Activated T-helper 1 cell treated with anti-CD3 and anti-CD28 coated beads, Interleukin-12 subunit alpha, Interleukin-12 subunit beta, Interleukin-2, Interleukin-4 antibody, amounts not matched to agents 30 ng/mL and 10 ng/mL and 1 ng/mL, durations not matched to agents 14 hours and 24 hours and 36 hours (primary cell): Measurements from ENCODE around the gene DUOXA1. TPM values are rescaled to one million over a fixed set of nuclear protein-coding genes. Genes with fewer than 3 reads are reported as not detected.
"Not testable (repeated sequence)": the region's sequence is repeated elsewhere in the genome, so short reads cannot be mapped to it uniquely, and the experiment has no call there.

Source experiments
- DNase-seq: peaks from one replicate; pipeline ENCODE4 v3.0.0; 2021; ENCODE audit warnings: low spot score
- H3K27ac Mint-ChIP-seq: one replicate; pipeline ENCODE4 v1.8.0; 2021; ENCODE audit warnings: mild to moderate bottlenecking, mixed read lengths
- H3K27me3 Mint-ChIP-seq: one replicate; pipeline ENCODE4 v1.8.0; 2022; ENCODE audit warnings: mild to moderate bottlenecking, moderate library complexity, mixed read lengths; ENCODE audit not compliant: insufficient read depth
- H3K36me3 Mint-ChIP-seq: one replicate; pipeline ENCODE4 v1.8.0; 2021; ENCODE audit warnings: low read depth, mixed read lengths
- H3K4me1 Mint-ChIP-seq: one replicate; pipeline ENCODE4 v1.8.0; 2021; ENCODE audit warnings: low read depth, mixed read lengths
- H3K4me3 Mint-ChIP-seq: one replicate; pipeline ENCODE4 v1.8.0; 2021; ENCODE audit warnings: mild to moderate bottlenecking, moderate library complexity, mixed read lengths
- H3K9me3 Mint-ChIP-seq: one replicate; pipeline ENCODE4 v1.8.0; 2021; ENCODE audit warnings: mixed read lengths
- intact Hi-C: fragments of 100-400 bp; cut with micrococcal nuclease; formaldehyde crosslinking; loops from one replicate; pipeline ENCODE4 v1.15.1; 2024
- total RNA-seq: library from RNA; stranded (reverse); gene quantifications from 2 replicates; pipeline ENCODE4 v1.2.3, GENCODE V29; 2022

Gene DUOXA1
- total RNA-seq, 1 donor from 2014 or later = not detected

DNA sequence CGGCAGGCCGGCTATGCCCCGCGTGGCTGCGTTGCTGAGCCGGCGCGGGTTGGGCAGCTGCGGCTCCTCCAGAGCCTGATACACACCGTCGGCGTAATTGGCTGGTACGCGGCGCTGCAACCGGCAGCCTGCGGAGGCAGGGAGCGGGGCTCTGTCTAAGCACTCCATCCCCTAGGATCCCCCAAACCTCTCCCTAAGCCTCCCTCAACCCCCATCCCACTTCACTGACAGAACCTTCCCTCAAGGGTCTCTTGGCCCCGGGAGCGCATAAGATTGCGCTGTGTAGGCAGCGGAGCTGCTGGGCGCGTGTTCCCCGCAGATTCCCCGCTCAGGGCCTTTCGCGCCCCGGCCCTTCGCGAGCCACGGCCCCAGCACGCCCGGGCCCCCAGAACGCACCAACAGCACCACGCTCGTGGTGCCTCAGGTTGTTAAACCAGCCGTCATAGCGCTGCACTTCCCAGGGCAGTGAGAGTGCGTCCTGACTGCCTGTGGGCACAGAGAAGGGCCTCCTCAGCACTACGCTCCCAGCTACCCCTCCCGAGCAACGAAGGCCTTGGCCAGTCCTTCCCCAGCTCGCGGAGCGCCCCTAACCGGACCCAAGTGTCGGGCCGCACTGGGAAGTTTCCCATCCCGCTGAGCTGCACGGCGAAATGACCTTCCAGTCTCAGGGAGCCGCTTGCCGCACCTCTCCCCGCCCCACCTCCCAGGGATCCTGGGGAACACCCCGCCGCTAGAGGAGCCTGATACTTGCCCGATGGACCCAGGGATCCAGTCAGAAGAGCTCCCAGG is 16.9 kb downstream of the DUOXA1 start:
- Mint-ChIP-seq H3K27me3 (peaks cover 78% of the 10 kb centered on the region), H3K9me3 (no peaks in the 10 kb centered on the region), H3K4me3 (no peak overlapping the region), H3K4me1 (peaks cover 25% of the 10 kb centered on the region), H3K27ac (no peak overlapping the region), H3K36me3 (peaks cover 3% of the 10 kb centered on the region)
- DNase-seq = no peak
- intact Hi-C loops = no loop called here

DNA sequence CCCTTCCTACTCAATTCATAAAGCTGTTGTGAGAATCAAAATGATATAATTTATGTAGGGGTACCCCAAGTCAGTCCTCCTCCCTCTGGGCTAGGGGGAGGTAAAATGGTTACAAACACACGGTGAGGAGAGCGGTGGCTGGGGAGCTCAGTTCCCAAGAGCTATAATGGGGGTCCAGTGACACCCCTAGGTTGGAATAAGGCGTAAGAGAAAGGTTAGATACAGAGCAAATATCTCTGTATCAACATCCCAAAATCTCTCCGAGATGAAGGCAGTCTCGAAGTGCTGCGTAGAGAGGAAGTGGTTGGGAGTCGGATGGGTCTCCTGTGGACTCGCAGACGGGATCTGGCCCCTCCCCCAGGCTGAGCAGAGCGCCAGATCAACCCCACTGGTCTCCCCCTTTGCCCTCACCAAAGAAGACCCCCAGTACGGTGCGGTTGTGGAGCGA is 17.5 kb downstream of the DUOXA1 start:
- no peak overlapping the region for H3K4me3 Mint-ChIP-seq
- no peaks in the 10 kb centered on the region for H3K9me3 Mint-ChIP-seq
- H3K36me3 Mint-ChIP-seq = peaks cover 3% of the 10 kb centered on the region
- intact Hi-C loops = no loop called here
- H3K4me1 Mint-ChIP-seq = peaks cover 19% of the 10 kb centered on the region
- no peak for DNase-seq
- H3K27ac Mint-ChIP-seq = no peak overlapping the region
- H3K27me3 Mint-ChIP-seq = peaks cover 72% of the 10 kb centered on the region

DNA sequence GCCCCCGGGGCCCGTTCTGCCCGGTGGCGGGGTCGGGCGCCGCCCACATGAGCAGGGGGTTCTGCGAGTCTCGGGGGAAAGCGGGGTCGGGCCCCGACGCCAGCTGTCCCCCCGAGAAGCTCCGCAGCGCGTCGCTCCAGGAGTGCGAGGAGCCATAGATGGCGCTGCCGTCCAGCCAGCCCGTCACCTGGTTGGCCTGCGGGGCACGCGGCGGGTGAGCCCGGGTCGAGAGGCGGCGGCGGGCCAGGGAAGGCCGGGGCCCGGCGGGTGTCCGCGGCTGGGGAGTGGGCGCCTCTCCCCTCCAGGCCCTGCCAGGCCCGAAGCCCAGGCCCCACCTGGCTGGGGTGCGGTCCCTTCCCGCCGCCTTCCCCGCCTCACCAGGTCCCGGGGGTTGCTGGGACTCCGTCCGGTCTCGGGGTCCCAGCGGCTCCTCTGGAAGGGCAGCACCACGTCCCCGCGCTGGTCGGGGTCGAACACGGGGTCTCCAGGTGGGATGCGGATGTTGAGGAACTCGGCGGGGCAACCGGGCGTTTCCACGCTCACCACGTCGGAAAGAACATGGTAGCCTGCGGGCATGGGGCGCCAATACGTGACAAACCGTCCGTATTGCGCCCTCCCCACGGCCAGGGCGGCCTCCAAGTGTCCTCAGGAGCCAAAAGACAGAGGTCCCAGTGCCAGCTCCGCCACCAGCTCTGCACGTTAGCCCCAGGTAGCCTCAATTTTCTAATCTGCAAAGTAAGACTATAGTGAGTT is 18.1 kb downstream of the DUOXA1 start:
- H3K27ac Mint-ChIP-seq = no peak overlapping the region
- DNase-seq = no peak
- intact Hi-C loops = no loop called here
- peaks cover 3% of the 10 kb centered on the region for H3K36me3 Mint-ChIP-seq
- no peak overlapping the region for H3K4me3 Mint-ChIP-seq
- H3K4me1 Mint-ChIP-seq = peaks cover 19% of the 10 kb centered on the region
- H3K9me3 Mint-ChIP-seq = no peaks in the 10 kb centered on the region
- peaks cover 69% of the 10 kb centered on the region for H3K27me3 Mint-ChIP-seq

DNA sequence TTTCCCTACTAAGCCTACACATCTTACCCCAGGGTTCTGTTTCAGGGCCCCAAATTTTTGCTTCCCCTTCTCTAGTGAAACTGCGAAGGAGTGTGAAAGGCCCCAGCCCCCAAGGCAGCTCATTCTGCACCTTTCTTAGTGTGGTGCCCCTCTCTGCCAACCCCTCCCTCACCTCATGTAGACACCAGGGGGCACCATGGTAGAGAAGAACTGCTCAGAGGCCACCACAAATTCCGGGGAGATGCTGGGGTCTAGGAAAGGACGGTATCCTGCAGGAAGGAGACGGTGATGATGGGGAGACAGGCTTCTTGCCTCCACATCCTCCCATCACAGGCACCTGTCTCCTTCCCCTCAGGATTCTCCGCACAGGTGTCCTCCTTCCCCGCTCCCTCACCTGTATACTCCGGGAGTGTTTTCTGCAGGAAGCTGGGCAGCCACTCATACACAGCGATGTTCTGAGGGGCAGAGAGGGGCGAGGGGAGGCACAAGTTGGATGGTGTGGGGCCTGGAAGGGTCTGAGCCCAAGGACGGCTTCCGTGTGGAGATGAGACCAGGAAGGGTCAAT is 19.3 kb downstream of the DUOXA1 start:
- Mint-ChIP-seq H3K27ac (no peak overlapping the region), H3K4me1 (peaks cover 13% of the 10 kb centered on the region), H3K4me3 (no peak overlapping the region), H3K9me3 (no peaks in the 10 kb centered on the region), H3K36me3 (peaks cover 3% of the 10 kb centered on the region), H3K27me3 (peaks cover 57% of the 10 kb centered on the region)
- intact Hi-C loops = no loop called here
- DNase-seq = no peak

DNA sequence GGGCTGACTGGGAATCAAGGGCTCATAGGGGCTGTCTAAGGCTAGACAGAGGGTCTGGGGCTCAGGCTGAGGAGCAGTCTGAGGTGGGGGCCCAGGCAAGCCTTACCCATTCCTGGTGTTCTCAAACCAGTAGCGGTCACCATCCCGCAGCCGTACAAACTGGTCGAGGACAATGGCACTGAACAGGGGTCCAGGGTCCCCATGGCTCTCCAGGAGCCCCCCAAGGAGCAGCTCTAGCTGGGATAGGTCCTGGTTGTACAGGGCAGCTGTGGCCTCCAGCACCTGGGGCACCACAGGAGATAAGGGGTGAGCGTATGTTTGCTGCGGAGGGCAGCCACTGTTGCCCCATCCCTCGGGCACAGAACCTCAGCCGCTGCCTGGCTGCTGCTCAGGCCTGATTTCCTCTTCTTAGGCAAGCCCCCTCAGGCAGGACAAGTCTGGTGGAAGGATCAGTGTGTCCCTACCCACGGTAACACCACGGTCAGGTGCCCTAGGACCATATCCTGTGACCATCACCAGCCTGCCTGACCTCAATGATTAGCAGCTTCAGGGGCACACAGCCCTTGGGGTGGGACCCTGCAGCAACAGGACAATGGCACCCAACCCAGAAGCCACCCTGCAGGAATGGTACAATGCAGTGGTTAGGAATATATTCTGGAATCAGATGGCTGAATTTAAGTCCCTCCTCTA is 21.6 kb downstream of the DUOXA1 start:
- Mint-ChIP-seq H3K9me3 (no peaks in the 10 kb centered on the region), H3K4me1 (peaks cover 7% of the 10 kb centered on the region), H3K27ac (no peak overlapping the region), H3K36me3 (no peaks in the 10 kb centered on the region), H3K4me3 (no peak overlapping the region), H3K27me3 (peaks cover 34% of the 10 kb centered on the region)
- no peak for DNase-seq
- intact Hi-C loops = no loop called here

DNA sequence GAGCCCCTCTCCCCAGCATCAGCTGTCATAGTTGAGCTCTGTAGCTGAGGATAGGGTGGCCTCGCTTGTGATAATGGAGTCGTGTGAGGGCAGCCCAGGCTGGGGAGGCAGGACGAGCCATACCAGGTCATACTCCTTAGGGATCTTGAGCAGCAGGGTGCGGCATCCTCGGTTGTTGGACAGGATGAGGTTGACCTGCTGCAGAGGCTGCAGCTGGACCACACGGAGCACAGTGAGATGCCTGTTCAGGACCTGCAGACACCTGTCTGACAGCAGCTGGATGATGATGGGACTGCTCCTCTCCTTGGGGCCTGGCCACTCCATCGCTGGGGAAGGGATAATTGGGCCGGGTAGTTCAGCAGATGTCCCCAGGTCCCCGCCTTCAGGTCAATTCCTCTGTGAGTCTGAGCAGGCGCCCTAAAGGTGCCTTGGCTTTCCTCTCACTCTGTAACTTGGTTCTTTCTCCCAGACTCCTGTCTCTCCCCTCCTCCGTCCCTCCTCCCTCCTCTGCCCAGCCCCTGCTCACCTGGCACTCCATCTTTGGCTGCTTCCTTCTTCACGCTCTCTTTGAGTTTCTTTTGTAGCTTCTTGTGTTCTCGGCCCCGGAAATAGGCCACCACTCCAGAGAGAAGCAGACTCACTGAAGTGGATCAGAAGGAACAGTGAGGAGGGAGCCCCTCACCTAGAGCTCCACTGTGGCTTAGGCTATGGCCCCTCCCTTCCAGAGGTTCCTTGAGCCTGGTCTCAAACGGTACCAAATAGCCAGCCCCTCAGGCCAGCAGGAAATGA is 23.5 kb downstream of the DUOXA1 start:
- intact Hi-C loops = no loop called here

DNA sequence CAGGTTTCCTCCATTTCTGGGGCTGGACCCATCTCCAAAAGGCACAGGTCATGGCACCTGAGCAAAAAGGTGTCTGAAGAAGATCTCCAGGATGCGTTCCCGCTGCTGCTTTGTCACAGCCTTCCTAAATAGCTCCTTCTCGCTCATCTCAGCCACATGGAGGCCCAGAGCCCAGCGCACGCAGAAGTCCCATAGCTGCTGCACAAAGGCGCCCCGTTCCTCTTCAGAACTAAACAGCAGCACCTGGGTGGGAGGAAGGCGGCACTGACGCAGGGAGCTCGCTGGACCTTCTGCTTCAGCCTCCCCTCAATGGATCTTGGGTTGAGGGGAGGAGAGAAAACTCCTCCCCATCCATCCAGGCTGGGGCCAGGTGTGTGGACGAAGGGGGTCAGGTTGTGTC is 24.1 kb downstream of the DUOXA1 start:
- intact Hi-C loops = no loop called here
- Mint-ChIP-seq H3K27ac (no peak overlapping the region), H3K27me3 (peaks cover 24% of the 10 kb centered on the region), H3K9me3 (no peaks in the 10 kb centered on the region), H3K36me3 (no peaks in the 10 kb centered on the region), H3K4me1 (no peaks in the 10 kb centered on the region), H3K4me3 (no peak overlapping the region)
- DNase-seq = no peak

More for the DNA sequence above, 23.5 kb downstream of the DUOXA1 start:
- peaks cover 24% of the 10 kb centered on the region for H3K27me3 Mint-ChIP-seq
- no peak for DNase-seq
- H3K36me3 Mint-ChIP-seq = no peaks in the 10 kb centered on the region
- no peaks in the 10 kb centered on the region for H3K9me3 Mint-ChIP-seq
- H3K27ac Mint-ChIP-seq = no peak overlapping the region
- H3K4me3 Mint-ChIP-seq = no peak overlapping the region
- no peaks in the 10 kb centered on the region for H3K4me1 Mint-ChIP-seq

DNA sequence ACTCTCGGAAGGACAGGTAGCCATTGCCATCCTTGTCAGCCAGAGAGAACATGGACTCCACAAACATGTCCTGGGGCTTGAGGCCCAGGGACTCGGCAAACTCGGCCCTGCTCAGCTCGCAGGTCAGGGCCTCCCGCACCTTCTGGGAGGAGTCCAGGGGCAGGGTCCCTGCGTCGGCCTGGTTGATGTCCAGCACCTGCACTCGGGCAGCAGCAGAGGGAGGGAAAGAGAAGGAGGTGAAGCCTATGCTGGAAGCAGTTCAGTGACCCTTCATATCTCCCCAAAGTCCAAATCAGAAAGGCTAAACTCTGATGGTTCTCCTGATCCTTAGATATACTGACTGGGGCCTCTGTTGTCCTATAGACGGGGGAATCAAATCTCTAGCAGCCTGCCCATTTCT is 25.5 kb downstream of the DUOXA1 start:
- DNase-seq, H3K9me3 Mint-ChIP-seq, intact Hi-C loops, H3K4me3 Mint-ChIP-seq, H3K27ac Mint-ChIP-seq, H3K4me1 Mint-ChIP-seq, H3K36me3 Mint-ChIP-seq, H3K27me3 Mint-ChIP-seq: not testable (repeated sequence)

DNA sequence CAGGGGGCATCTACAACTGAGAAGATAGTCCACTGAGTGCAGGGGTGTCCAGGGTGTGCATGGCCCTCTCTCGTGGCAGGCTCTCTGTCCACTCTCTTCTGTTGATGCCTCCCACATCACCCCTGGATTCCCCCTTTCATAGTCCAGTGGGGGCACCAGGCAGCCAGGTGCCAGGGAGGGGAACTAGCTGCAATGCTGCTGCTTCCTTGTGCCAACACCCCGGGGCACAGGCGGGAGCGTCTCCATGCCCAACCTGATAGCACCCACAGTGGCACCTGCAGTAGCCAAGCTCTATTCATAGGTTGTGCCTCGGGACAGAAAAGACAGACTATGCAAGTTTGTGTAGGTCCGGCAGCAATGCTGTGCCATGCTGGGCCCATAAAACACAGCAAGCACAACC is 27.5 kb downstream of the DUOXA1 start:
- no peaks in the 10 kb centered on the region for H3K36me3 Mint-ChIP-seq
- H3K27ac Mint-ChIP-seq = no peak overlapping the region
- H3K4me3 Mint-ChIP-seq = no peak overlapping the region
- intact Hi-C loops = no loop called here
- H3K9me3 Mint-ChIP-seq = no peaks in the 10 kb centered on the region
- H3K4me1 Mint-ChIP-seq = no peaks in the 10 kb centered on the region
- no peak for DNase-seq
- H3K27me3 Mint-ChIP-seq = peaks cover 6% of the 10 kb centered on the region

DNA sequence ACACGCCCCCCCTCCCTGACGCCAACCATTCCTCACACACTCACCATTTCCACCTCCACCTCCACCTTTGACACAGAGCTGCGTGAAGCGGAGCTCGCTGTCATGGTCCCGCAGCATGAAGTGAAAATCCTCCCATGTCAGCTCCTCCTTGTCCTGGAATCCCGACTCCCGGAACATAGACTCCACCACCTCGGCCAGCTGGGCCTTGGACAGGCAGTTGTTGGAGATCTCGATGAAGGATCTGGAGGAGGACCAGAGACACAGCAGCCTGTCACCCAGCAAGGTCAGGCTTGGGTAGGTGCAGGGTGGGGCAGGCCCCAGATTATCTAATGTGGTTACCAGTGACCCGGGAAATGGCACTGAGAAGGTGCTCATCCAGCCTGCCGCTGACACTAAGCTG is 27.9 kb downstream of the DUOXA1 start:
- no peaks in the 10 kb centered on the region for H3K4me1 Mint-ChIP-seq
- H3K9me3 Mint-ChIP-seq = no peaks in the 10 kb centered on the region
- H3K27ac Mint-ChIP-seq = no peak overlapping the region
- DNase-seq = no peak
- no peak overlapping the region for H3K4me3 Mint-ChIP-seq
- intact Hi-C loops = no loop called here
- no peaks in the 10 kb centered on the region for H3K36me3 Mint-ChIP-seq
- H3K27me3 Mint-ChIP-seq = peaks cover 6% of the 10 kb centered on the region

DNA sequence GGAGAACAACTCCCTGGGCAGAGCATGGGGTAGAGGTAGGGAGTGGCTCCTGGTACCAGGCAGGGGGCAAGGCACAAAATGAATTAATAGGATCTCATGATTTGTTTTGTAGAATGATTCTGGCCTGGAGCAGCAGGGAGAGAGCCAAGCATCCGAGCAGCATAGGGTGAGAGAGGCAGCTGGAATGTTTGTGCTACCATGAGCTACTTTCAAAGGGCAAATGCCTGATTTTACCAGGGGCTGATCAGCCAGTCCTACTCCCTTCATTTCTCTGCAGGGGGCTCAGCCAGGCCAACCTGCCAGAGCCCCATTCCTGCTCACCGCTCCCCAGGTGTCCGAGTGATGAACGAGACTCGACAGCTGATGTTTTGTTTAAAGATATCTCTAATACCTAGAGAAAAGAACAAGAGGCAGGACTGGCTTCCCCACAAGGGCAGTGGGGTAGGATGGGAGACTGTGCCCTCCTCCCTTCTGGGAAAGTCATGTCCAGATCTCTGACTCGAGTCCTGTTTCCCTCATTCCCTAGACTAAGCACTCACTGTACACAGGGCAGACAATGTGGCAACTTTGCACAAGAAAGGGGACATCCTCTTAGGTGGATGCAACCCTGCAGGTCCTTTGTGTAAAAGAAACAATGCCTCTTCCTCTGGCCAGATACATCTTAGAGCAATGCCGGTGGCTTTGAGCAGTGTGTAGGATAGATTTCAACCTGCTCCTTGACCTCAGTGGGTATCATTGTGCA is 28.6 kb downstream of the DUOXA1 start:
- Mint-ChIP-seq H3K36me3 (no peaks in the 10 kb centered on the region), H3K27ac (no peak overlapping the region), H3K27me3 (peaks cover 6% of the 10 kb centered on the region), H3K4me3 (no peak overlapping the region), H3K4me1 (no peaks in the 10 kb centered on the region), H3K9me3 (no peaks in the 10 kb centered on the region)
- intact Hi-C loops = no loop called here
- no peak for DNase-seq
